ENCODE results near the gene B4GALNT1. TPM values are rescaled to one million over a fixed set of nuclear protein-coding genes. Genes with fewer than 3 reads are reported as not detected.

Gene B4GALNT1
- total RNA-seq, 1 donor from 2014 or later, result 2.2 TPM

- TF ChIP-seq, protein P1, sequence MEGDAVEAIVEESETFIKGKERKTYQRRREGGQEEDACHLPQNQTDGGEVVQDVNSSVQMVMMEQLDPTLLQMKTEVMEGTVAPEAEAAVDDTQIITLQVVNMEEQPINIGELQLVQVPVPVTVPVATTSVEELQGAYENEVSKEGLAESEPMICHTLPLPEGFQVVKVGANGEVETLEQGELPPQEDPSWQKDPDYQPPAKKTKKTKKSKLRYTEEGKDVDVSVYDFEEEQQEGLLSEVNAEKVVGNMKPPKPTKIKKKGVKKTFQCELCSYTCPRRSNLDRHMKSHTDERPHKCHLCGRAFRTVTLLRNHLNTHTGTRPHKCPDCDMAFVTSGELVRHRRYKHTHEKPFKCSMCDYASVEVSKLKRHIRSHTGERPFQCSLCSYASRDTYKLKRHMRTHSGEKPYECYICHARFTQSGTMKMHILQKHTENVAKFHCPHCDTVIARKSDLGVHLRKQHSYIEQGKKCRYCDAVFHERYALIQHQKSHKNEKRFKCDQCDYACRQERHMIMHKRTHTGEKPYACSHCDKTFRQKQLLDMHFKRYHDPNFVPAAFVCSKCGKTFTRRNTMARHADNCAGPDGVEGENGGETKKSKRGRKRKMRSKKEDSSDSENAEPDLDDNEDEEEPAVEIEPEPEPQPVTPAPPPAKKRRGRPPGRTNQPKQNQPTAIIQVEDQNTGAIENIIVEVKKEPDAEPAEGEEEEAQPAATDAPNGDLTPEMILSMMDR (IDR thresholded peaks at IDR 0.05; ENCODE audit: insufficient read depth, low read length, poor library complexity, severe bottlenecking), result no peak
- no peak for DNase-seq (ENCODE audit: low read depth)
- Histone ChIP-seq H3K4me3 (ENCODE audit: low read depth, low read length) (no peak overlapping the region), H3K27me3 (ENCODE audit: control insufficient read depth, insufficient read depth, low read length) (peaks cover 30% of the 10 kb centered on the region), H3K36me3 (ENCODE audit: control insufficient read depth, insufficient read depth, low read length) (no peaks in the 10 kb centered on the region)
Measured at GRCh38 chr12:57613427-57614109, 19.4 kb downstream of the B4GALNT1 start.

GRCh38 chr12:57612711-57613426 is 20.1 kb downstream of the B4GALNT1 start:
- peaks cover 25% of the 10 kb centered on the region for H3K27me3 ChIP-seq (ENCODE audit: control insufficient read depth, insufficient read depth, low read length)
- DNase-seq (ENCODE audit: low read depth), result no peak
- H3K4me3 ChIP-seq (ENCODE audit: low read depth, low read length), result no peak overlapping the region
- no peaks in the 10 kb centered on the region for H3K36me3 ChIP-seq (ENCODE audit: control insufficient read depth, insufficient read depth, low read length)
- TF ChIP-seq, protein P1 (IDR thresholded peaks at IDR 0.05; ENCODE audit: insufficient read depth, low read length, poor library complexity, severe bottlenecking), result no peak

- Histone ChIP-seq H3K4me3 (ENCODE audit: low read depth, low read length) (peak overlapping the region; percentile 61), H3K27me3 (ENCODE audit: control insufficient read depth, insufficient read depth, low read length) (peaks cover 24% of the 10 kb centered on the region)
- no peak for DNase-seq (ENCODE audit: low read depth)
Measured at GRCh38 chr12:57611827-57612710, 20.9 kb downstream of the B4GALNT1 start.

GRCh38 chr12:57611108-57611826 is 21.7 kb downstream of the B4GALNT1 start, which contains the start of gene ARHGEF25:
Gene ARHGEF25, plus strand, starts transcription at chr12:57611435. Its CDS starts 460 bp downstream, at chr12:57611895.
- Histone ChIP-seq H3K4me3 (ENCODE audit: low read depth, low read length) (peak within 1 kb of the TSS; percentile 61), H3K27me3 (ENCODE audit: control insufficient read depth, insufficient read depth, low read length) (peaks cover 24% of the 10 kb centered on the region)

More at GRCh38 chr12:57611827-57612710, 20.9 kb downstream of the B4GALNT1 start:
- H3K36me3 ChIP-seq (ENCODE audit: control insufficient read depth, insufficient read depth, low read length), result no peaks in the 10 kb centered on the region
- TF ChIP-seq, protein P1 (IDR thresholded peaks at IDR 0.05; ENCODE audit: insufficient read depth, low read length, poor library complexity, severe bottlenecking), result no peak

More at GRCh38 chr12:57611108-57611826, 21.7 kb downstream of the B4GALNT1 start, which contains the start of gene ARHGEF25:
- no peak for DNase-seq (ENCODE audit: low read depth)
- TF ChIP-seq, protein P1 (IDR thresholded peaks at IDR 0.05; ENCODE audit: insufficient read depth, low read length, poor library complexity, severe bottlenecking), result no peak
- H3K36me3 ChIP-seq (ENCODE audit: control insufficient read depth, insufficient read depth, low read length), result no peaks in the 10 kb centered on the region
